ENCODE data around the gene ARHGAP44. TPM values are rescaled to one million over a fixed set of nuclear protein-coding genes. Genes with fewer than 3 reads are reported as not detected.
A peak's percentile ranks its signal among the peaks of the same experiment; 100 is the strongest.

Gene ARHGAP44
- total and polyA plus RNA-seq, 9 of the 15 experiments (the other 6 are each of a cell fraction or from before 2014, with no cell fraction given), result 0.01 to 0.68 (median 0.07) TPM; not detected in 1

DNA sequence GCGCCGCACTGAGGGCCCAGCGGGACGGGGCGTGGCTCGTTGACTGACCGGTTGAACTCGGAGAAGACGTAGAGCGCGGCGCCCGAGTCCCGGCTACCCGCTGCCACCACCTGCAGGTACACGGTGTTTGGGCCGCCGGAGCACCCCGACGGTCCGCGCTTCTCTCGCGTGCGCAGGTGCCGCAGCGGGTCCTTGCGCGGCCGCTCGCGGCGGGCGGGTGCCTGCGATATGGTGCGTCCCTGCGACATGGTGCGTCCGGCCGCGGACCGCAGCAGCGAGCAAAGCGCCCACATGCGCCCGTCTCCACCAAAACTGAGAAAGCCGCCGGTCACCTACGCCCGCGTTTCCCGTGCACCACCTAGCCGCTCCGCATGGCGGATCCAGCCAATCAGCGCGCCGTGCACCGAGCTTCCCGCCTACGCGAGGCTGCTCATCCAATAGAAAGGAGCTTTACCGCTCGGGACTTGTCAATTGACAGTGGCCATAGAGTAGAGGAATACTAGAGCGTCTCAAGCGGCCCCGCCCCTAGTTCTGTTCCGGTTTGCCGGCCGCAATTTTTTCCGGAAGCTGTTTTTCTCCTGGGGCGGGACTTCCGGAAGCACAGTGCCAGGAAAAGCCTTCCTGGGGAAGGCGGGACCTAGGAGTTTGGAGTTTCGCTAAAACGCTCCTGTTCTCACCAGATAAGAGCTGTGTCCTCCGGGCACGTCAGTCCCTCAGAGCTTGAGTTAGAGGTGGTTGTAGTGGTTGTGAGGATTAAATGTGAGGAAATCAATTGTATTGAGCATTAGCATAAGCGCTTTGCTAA is 228.6 kb downstream of the ARHGAP44 start, which contains the start of gene ELAC2 (continued):
- TF ChIP-seq, protein P1, sequence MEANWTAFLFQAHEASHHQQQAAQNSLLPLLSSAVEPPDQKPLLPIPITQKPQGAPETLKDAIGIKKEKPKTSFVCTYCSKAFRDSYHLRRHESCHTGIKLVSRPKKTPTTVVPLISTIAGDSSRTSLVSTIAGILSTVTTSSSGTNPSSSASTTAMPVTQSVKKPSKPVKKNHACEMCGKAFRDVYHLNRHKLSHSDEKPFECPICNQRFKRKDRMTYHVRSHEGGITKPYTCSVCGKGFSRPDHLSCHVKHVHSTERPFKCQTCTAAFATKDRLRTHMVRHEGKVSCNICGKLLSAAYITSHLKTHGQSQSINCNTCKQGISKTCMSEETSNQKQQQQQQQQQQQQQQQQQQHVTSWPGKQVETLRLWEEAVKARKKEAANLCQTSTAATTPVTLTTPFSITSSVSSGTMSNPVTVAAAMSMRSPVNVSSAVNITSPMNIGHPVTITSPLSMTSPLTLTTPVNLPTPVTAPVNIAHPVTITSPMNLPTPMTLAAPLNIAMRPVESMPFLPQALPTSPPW (CRISPR knock-in tag; IDR thresholded peaks at IDR 0.05), result no peak; the same call in 1 of the 2 replicates
- TF ChIP-seq, protein P2, sequence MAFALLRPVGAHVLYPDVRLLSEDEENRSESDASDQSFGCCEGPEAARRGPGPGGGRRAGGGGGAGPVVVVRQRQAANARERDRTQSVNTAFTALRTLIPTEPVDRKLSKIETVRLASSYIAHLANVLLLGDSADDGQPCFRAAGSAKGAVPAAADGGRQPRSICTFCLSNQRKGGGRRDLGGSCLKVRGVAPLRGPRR (CRISPR knock-in tag; IDR thresholded peaks at IDR 0.05), result no peak
- TF ChIP-seq NFIX (CRISPR knock-in tag; IDR thresholded peaks at IDR 0.05; ENCODE audit: low read depth) (no peak), RBM14 (IDR thresholded peaks at IDR 0.05; ENCODE audit: borderline replicate concordance, insufficient read depth, low read depth, low read length) (no peak), MCM2 (IDR thresholded peaks at IDR 0.05; ENCODE audit: low read depth) (no peak), SRF (CRISPR knock-in tag; IDR thresholded peaks at IDR 0.05) (0 out of 4 replicates have a peak, but pooled peaks of 1 of the 2 experiments have one; percentile 16), CC2D1A (IDR thresholded peaks at IDR 0.05) (no peak)
- TF ChIP-seq, protein P3, sequence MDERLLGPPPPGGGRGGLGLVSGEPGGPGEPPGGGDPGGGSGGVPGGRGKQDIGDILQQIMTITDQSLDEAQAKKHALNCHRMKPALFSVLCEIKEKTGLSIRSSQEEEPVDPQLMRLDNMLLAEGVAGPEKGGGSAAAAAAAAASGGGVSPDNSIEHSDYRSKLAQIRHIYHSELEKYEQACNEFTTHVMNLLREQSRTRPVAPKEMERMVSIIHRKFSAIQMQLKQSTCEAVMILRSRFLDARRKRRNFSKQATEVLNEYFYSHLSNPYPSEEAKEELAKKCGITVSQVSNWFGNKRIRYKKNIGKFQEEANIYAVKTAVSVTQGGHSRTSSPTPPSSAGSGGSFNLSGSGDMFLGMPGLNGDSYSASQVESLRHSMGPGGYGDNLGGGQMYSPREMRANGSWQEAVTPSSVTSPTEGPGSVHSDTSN (CRISPR knock-in tag; IDR thresholded peaks at IDR 0.05; ENCODE audit: low read depth), result no peak
- TF ChIP-seq, protein P3 (tag; conservative IDR thresholded peaks at IDR 0.05; ENCODE audit: low read depth), result peak; percentile 95
- TF ChIP-seq, protein P4, sequence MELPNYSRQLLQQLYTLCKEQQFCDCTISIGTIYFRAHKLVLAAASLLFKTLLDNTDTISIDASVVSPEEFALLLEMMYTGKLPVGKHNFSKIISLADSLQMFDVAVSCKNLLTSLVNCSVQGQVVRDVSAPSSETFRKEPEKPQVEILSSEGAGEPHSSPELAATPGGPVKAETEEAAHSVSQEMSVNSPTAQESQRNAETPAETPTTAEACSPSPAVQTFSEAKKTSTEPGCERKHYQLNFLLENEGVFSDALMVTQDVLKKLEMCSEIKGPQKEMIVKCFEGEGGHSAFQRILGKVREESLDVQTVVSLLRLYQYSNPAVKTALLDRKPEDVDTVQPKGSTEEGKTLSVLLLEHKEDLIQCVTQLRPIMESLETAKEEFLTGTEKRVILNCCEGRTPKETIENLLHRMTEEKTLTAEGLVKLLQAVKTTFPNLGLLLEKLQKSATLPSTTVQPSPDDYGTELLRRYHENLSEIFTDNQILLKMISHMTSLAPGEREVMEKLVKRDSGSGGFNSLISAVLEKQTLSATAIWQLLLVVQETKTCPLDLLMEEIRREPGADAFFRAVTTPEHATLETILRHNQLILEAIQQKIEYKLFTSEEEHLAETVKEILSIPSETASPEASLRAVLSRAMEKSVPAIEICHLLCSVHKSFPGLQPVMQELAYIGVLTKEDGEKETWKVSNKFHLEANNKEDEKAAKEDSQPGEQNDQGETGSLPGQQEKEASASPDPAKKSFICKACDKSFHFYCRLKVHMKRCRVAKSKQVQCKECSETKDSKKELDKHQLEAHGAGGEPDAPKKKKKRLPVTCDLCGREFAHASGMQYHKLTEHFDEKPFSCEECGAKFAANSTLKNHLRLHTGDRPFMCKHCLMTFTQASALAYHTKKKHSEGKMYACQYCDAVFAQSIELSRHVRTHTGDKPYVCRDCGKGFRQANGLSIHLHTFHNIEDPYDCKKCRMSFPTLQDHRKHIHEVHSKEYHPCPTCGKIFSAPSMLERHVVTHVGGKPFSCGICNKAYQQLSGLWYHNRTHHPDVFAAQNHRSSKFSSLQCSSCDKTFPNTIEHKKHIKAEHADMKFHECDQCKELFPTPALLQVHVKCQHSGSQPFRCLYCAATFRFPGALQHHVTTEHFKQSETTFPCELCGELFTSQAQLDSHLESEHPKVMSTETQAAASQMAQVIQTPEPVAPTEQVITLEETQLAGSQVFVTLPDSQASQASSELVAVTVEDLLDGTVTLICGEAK (IDR thresholded peaks at IDR 0.05), result peak; percentile 94
- TF ChIP-seq, protein P4 (CRISPR knock-in tag; IDR thresholded peaks at IDR 0.05), result no peak

Measured in K562 (cell line).